Measurements from ENCODE around the gene AGR2. TPM values are rescaled to one million over a fixed set of nuclear protein-coding genes. Genes with fewer than 3 reads are reported as not detected.

The AGR2 gene
- total RNA-seq, 1 experiment from 2014 or later = 147 TPM

DNA sequence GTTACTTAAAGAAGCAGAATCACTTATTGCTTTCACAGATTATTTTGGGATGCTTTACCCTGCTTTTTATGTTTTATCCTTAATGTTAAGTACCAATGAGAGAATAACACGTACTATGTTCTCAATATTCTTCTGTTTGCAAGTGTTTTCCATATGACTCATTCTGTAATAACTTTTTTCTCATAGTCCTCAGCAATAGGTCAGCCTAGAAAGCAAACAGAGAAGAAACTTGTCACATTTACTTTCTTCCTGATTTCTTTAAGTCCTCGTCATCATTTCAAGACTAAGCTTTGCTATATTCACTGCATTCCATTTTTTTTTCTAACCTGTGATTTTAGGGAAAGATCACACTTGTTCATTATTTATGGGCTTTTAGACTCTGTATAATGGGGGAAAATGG is 6.8 kb upstream of the AGR2 start:
- no peaks in the 10 kb centered on the region for H3K36me3 ChIP-seq (ENCODE audit: control insufficient read depth, insufficient read depth, low read length)
- intact Hi-C loops (cut with micrococcal nuclease; ENCODE audit: unreplicated experiment) (no loop called here), in situ Hi-C loops (cut with HindIII; ENCODE audit: low pct_unique_long_range_greater_than_20kb, low sequenced_read_pairs) (no loop called here)
- H3K27me3 ChIP-seq (ENCODE audit: control insufficient read depth, insufficient read depth, low read length) = no peaks in the 10 kb centered on the region
- H3K4me1 ChIP-seq (ENCODE audit: control insufficient read depth, insufficient read depth, low read length) = peaks cover 35% of the 10 kb centered on the region
- CTCF ChIA-PET = no interaction called here
- TF ChIP-seq SIN3A (IDR thresholded peaks at IDR 0.05; ENCODE audit: borderline replicate concordance, insufficient read depth, low read depth, low read length) = no peak
- TF ChIP-seq TCF7L2 (IDR thresholded peaks at IDR 0.05; ENCODE audit: low read depth, low read length) = no peak
- no peak for TF ChIP-seq POLR2AphosphoS5 (IDR thresholded peaks at IDR 0.05; ENCODE audit: low read depth, low read length)
- TF ChIP-seq, protein P1, sequence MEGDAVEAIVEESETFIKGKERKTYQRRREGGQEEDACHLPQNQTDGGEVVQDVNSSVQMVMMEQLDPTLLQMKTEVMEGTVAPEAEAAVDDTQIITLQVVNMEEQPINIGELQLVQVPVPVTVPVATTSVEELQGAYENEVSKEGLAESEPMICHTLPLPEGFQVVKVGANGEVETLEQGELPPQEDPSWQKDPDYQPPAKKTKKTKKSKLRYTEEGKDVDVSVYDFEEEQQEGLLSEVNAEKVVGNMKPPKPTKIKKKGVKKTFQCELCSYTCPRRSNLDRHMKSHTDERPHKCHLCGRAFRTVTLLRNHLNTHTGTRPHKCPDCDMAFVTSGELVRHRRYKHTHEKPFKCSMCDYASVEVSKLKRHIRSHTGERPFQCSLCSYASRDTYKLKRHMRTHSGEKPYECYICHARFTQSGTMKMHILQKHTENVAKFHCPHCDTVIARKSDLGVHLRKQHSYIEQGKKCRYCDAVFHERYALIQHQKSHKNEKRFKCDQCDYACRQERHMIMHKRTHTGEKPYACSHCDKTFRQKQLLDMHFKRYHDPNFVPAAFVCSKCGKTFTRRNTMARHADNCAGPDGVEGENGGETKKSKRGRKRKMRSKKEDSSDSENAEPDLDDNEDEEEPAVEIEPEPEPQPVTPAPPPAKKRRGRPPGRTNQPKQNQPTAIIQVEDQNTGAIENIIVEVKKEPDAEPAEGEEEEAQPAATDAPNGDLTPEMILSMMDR (IDR thresholded peaks at IDR 0.05) = no peak
- TF ChIP-seq, protein P2, sequence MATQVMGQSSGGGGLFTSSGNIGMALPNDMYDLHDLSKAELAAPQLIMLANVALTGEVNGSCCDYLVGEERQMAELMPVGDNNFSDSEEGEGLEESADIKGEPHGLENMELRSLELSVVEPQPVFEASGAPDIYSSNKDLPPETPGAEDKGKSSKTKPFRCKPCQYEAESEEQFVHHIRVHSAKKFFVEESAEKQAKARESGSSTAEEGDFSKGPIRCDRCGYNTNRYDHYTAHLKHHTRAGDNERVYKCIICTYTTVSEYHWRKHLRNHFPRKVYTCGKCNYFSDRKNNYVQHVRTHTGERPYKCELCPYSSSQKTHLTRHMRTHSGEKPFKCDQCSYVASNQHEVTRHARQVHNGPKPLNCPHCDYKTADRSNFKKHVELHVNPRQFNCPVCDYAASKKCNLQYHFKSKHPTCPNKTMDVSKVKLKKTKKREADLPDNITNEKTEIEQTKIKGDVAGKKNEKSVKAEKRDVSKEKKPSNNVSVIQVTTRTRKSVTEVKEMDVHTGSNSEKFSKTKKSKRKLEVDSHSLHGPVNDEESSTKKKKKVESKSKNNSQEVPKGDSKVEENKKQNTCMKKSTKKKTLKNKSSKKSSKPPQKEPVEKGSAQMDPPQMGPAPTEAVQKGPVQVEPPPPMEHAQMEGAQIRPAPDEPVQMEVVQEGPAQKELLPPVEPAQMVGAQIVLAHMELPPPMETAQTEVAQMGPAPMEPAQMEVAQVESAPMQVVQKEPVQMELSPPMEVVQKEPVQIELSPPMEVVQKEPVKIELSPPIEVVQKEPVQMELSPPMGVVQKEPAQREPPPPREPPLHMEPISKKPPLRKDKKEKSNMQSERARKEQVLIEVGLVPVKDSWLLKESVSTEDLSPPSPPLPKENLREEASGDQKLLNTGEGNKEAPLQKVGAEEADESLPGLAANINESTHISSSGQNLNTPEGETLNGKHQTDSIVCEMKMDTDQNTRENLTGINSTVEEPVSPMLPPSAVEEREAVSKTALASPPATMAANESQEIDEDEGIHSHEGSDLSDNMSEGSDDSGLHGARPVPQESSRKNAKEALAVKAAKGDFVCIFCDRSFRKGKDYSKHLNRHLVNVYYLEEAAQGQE (IDR thresholded peaks at IDR 0.05; ENCODE audit: insufficient read depth in 1 of 2, low read depth in 2 of 2, low read length in 1 of 2) = no peak
- DNase-seq (ENCODE audit: low read depth, low spot score) = no peak
- no peaks in the 10 kb centered on the region for H3K9me3 ChIP-seq (ENCODE audit: control insufficient read depth, insufficient read depth, low read depth, low read length)
- H3K27ac ChIP-seq (ENCODE audit: low read length) = peak overlapping the region; percentile 76
- ATAC-seq = no peak
- no TSS peak for BruUV-seq (replicated peaks)
- H3K4me3 ChIP-seq (ENCODE audit: low read depth in 2 of 2, low read length in 2 of 2) = peak overlapping the region in 1 of 2 experiments; percentile 2; a peak in 1 of 4 replicates
- POLR2A ChIA-PET = no interaction called here

DNA sequence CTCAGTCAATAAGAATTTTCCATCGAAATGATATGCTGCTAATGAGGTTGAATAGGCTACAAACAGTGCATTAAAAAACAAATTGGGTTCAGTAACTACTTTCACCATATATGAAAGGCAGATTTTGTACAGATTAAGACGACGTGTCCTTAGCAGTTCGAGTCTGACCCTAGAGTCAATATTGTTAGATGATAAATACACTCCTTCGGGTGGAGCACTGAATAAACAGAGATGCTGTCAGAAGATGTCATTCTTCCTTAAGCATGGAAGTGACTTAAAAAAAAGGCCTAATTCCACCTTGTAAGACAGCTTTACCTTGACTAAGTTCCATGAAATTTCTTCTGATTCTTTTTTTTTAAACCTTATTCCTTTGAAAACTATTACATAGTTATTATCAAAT is 5.8 kb upstream of the AGR2 start:
- Histone ChIP-seq H3K27ac (ENCODE audit: low read length) (peak overlapping the region; percentile 76), H3K4me3 (ENCODE audit: low read depth in 2 of 2, low read length in 2 of 2) (no peak overlapping the region), H3K36me3 (ENCODE audit: control insufficient read depth, insufficient read depth, low read length) (no peaks in the 10 kb centered on the region), H3K4me1 (ENCODE audit: control insufficient read depth, insufficient read depth, low read length) (peaks cover 40% of the 10 kb centered on the region), H3K9me3 (ENCODE audit: control insufficient read depth, insufficient read depth, low read depth, low read length) (no peaks in the 10 kb centered on the region), H3K27me3 (ENCODE audit: control insufficient read depth, insufficient read depth, low read length) (no peaks in the 10 kb centered on the region)
- POLR2A ChIA-PET = interaction anchor here (1.5 kb wide), 1 partner anchor 9 kb away, joined by 3 read pairs; no protein-coding TSS in a partner anchor
- intact Hi-C loops (cut with micrococcal nuclease; ENCODE audit: unreplicated experiment) = no loop called here
- TF ChIP-seq SIN3A (IDR thresholded peaks at IDR 0.05; ENCODE audit: borderline replicate concordance, insufficient read depth, low read depth, low read length) (no peak), TCF7L2 (IDR thresholded peaks at IDR 0.05; ENCODE audit: low read depth, low read length) (no peak), POLR2AphosphoS5 (IDR thresholded peaks at IDR 0.05; ENCODE audit: low read depth, low read length) (no peak)
- TF ChIP-seq, protein P2 (IDR thresholded peaks at IDR 0.05; ENCODE audit: insufficient read depth in 1 of 2, low read depth in 2 of 2, low read length in 1 of 2) = no peak
- TF ChIP-seq, protein P1 (IDR thresholded peaks at IDR 0.05) = no peak
- in situ Hi-C loops (cut with HindIII; ENCODE audit: low pct_unique_long_range_greater_than_20kb, low sequenced_read_pairs) = no loop called here
- CTCF ChIA-PET = no interaction called here
- DNase-seq (ENCODE audit: low read depth, low spot score) (no peak), ATAC-seq (peak; percentile 68; the same call in 1 of the 2 replicates)
- BruUV-seq (replicated peaks) = no TSS peak

All from Panc1 (cell line).